GM06990 (cell line): ENCODE data around the gene C16orf87.

Source experiments
- DNase-seq: peaks from one replicate; pipeline ENCODE4 v3.0.0-alpha.2; 2011; ENCODE audit not compliant: insufficient read length; ENCODE audit errors: extremely low read depth
- H3K27me3 ChIP-seq: replicated peaks from 2 replicates; pipeline ENCODE4 v1.6.0; 2011; ENCODE audit warnings: low read length; ENCODE audit not compliant: control insufficient read depth, insufficient read depth
- H3K36me3 ChIP-seq: 2 replicates; pipeline ENCODE4 v1.5.1; 2011; ENCODE audit warnings: low read length; ENCODE audit not compliant: control insufficient read depth, insufficient read depth
- H3K4me3 ChIP-seq: replicated peaks from 2 replicates; pipeline ENCODE4 v1.5.1; 2011; ENCODE audit warnings: low read depth, mild to moderate bottlenecking, control low read depth, low read length
- CTCF ChIP-seq: IDR thresholded peaks from 2 replicates; pipeline ENCODE4 v1.5.1; 2011; ENCODE audit warnings: low read length, control low read depth, mild to moderate bottlenecking, inconsistent platforms; ENCODE audit not compliant: insufficient read depth, poor library complexity, severe bottlenecking

The C16orf87 gene

GRCh38 chr16:46866286-46866685 lies 35.3 kb upstream of the C16orf87 start:
- no peak for DNase-seq
- TF ChIP-seq CTCF, result no peak
- no peak overlapping the region for H3K4me3 ChIP-seq
- no peaks in the 10 kb centered on the region for H3K36me3 ChIP-seq
- no peaks in the 10 kb centered on the region for H3K27me3 ChIP-seq

- DNase-seq, result no peak
- Histone ChIP-seq H3K4me3 (no peak overlapping the region), H3K36me3 (no peaks in the 10 kb centered on the region), H3K27me3 (no peaks in the 10 kb centered on the region)
- TF ChIP-seq CTCF, result no peak
Observed at GRCh38 chr16:46862555-46863447, 31.8 kb upstream of the C16orf87 start.

DNA sequence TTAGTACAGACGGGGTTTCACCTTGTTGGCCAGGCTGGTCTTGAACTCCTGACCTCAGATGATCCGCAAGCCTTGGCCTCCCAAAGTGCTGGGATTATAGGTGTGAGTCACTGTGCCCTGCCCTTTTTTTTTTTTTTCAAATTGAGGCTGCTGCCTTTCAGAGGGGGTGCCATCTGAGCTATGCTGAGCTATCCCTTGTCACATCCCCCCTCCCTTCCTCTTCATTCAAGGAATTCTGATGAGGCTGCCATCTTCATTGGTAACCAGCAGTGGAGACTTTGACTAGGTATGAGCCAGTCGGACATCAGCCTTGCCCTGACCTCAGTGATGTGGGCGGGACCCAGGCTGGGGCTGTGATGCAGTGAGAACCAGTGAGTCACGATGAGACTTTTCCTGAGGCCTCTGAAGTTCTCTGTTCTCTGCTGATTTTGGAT lies 28.8 kb upstream of the C16orf87 start:
- Histone ChIP-seq H3K36me3 (no peaks in the 10 kb centered on the region), H3K27me3 (no peaks in the 10 kb centered on the region), H3K4me3 (no peak overlapping the region)
- DNase-seq, result no peak
- TF ChIP-seq CTCF, result no peak

DNA sequence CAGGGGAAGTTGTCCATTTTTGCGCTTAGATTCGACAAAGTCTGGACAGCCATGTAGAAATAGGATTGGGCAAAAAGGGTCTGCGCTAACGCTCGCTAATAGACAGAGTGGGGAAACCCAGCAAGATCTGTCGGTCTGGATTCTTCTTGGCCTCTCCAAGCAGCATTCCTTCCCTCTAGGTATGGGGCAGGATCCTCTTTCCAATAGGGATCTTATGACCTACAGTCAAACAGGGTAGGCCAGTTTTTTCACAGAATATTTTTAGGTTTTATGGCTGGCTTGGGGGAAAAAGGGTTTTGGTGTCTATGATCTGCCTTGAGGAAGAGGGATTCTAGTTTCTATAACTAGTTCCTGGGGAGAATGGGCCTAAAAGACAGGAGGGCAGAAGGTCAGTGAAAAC lies 27.2 kb upstream of the C16orf87 start:
- DNase-seq, result no peak
- no peak for TF ChIP-seq CTCF

DNA sequence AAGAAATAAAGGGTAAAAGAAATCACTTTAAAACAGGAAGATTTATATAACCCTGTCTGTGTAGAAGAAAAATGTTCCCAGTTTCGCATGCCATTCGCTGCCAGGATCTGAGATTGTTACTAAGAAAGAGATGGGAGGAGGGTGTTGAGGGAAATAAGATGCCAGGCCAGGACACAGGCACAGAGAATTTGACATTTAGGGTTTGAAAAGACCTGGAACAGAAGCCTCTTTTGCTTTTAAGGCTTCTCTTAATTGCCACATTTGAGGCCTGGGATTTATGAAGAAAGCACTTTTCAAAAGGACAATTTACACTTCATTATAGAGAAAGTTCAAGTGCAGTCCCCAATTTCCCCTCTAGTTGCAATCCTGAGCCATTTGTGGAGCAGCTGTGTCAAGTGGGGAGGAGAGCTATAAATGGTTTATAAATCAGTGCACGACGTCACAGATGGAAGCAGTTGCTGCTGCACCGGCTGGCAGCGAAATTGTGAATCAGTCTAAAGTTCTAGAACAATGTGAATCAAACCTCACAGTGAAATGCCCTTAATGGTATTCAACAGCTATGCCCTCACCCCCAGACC lies 26.5 kb upstream of the C16orf87 start:
- TF ChIP-seq CTCF, result peak; percentile 31
- no peaks in the 10 kb centered on the region for H3K27me3 ChIP-seq
- DNase-seq, result no peak
- H3K4me3 ChIP-seq, result no peak overlapping the region
- no peaks in the 10 kb centered on the region for H3K36me3 ChIP-seq

More for the DNA sequence above, 27.2 kb upstream of the C16orf87 start:
- Histone ChIP-seq H3K27me3 (no peaks in the 10 kb centered on the region), H3K4me3 (no peak overlapping the region), H3K36me3 (no peaks in the 10 kb centered on the region)

- no peaks in the 10 kb centered on the region for H3K36me3 ChIP-seq
- no peak for TF ChIP-seq CTCF
- DNase-seq, result no peak
- no peak overlapping the region for H3K4me3 ChIP-seq
- H3K27me3 ChIP-seq, result no peaks in the 10 kb centered on the region
Observed at GRCh38 chr16:46855389-46855788, 24.4 kb upstream of the C16orf87 start.
